SK-MEL-5 (cell line): Measurements from ENCODE around the gene DNM3. TPM values are rescaled to one million over a fixed set of nuclear protein-coding genes. Genes with fewer than 3 reads are reported as not detected.
A peak's percentile ranks its signal among the peaks of the same experiment; 100 is the strongest.

ENCODE experiments used
- DNase-seq: peaks from one replicate; pipeline ENCODE4 v3.0.0-alpha.2; 2016; ENCODE audit warnings: low read depth, low spot score
- in situ Hi-C: cut with HindIII; loops from 2 replicates; pipeline ENCODE4 v1.10.0; 2016; ENCODE audit warnings: low sequenced_read_pairs, high pct_unique_total_duplicates, low pct_unique_long_range_greater_than_20kb
- total RNA-seq: library from RNA; depleted of rRNA; stranded (reverse); fragments of >200 nt; shearing (Covaris generic); gene quantifications from 2 replicates; pipeline ENCODE4 v1.2.3, GENCODE V29; 2014

Gene DNM3
- total RNA-seq, 1 experiment from 2014 or later: 0.79 TPM

GRCh38 chr1:172238158-172238557, 396.9 kb downstream of the DNM3 start:
- no peak for DNase-seq
- in situ Hi-C loops: no loop called here

- no peak for DNase-seq
- in situ Hi-C loops: no loop called here
Measured at GRCh38 chr1:172238965-172239364, 397.7 kb downstream of the DNM3 start.

- no peak for DNase-seq
- in situ Hi-C loops: no loop called here
Measured at GRCh38 chr1:172239901-172240300, 398.6 kb downstream of the DNM3 start.

- in situ Hi-C loops: no loop called here
- no peak for DNase-seq
Measured at GRCh38 chr1:172241540-172241939, 400.2 kb downstream of the DNM3 start.

- DNase-seq: no peak
- in situ Hi-C loops: no loop called here
Measured at GRCh38 chr1:172244865-172245264, 403.6 kb downstream of the DNM3 start.

GRCh38 chr1:172245788-172246187, 404.5 kb downstream of the DNM3 start:
- DNase-seq: no peak
- in situ Hi-C loops: no loop called here

- in situ Hi-C loops: no loop called here
- DNase-seq: no peak
Measured at GRCh38 chr1:172246521-172247390, 405.5 kb downstream of the DNM3 start.

GRCh38 chr1:172251486-172251885, 410.2 kb downstream of the DNM3 start:
- in situ Hi-C loops: no loop called here
- DNase-seq: no peak

GRCh38 chr1:172252321-172252720, 411.0 kb downstream of the DNM3 start:
- DNase-seq: no peak
- in situ Hi-C loops: no loop called here

GRCh38 chr1:172252958-172253357, 411.7 kb downstream of the DNM3 start:
- DNase-seq: no peak
- in situ Hi-C loops: no loop called here

- in situ Hi-C loops: no loop called here
- peak; percentile 43 for DNase-seq
Measured at GRCh38 chr1:172254521-172255222, 413.4 kb downstream of the DNM3 start.

- no peak for DNase-seq
- in situ Hi-C loops: no loop called here
Measured at GRCh38 chr1:172255223-172255560, 413.9 kb downstream of the DNM3 start.

GRCh38 chr1:172265905-172266304, 424.6 kb downstream of the DNM3 start:
- no peak for DNase-seq
- in situ Hi-C loops: no loop called here

- in situ Hi-C loops: no loop called here
- DNase-seq: no peak
Measured at GRCh38 chr1:172266528-172267174, 425.4 kb downstream of the DNM3 start.

- no peak for DNase-seq
- in situ Hi-C loops: no loop called here
Measured at GRCh38 chr1:172268237-172268636, 426.9 kb downstream of the DNM3 start.

GRCh38 chr1:172269084-172269483, 427.8 kb downstream of the DNM3 start:
- in situ Hi-C loops: no loop called here
- DNase-seq: no peak

- no peak for DNase-seq
- in situ Hi-C loops: no loop called here
Measured at GRCh38 chr1:172269644-172270043, 428.3 kb downstream of the DNM3 start.

GRCh38 chr1:172270605-172271004, 429.3 kb downstream of the DNM3 start:
- no peak for DNase-seq
- in situ Hi-C loops: no loop called here

GRCh38 chr1:172272087-172272486, 430.8 kb downstream of the DNM3 start:
- DNase-seq: no peak
- in situ Hi-C loops: no loop called here
